HepG2 (cell line): Measurements from ENCODE around the gene GMFB. TPM values are rescaled to one million over a fixed set of nuclear protein-coding genes. Genes with fewer than 3 reads are reported as not detected.
A peak's percentile ranks its signal among the peaks of the same experiment; 100 is the strongest.
"Not testable (repeated sequence)": the region's sequence is repeated elsewhere in the genome, so short reads cannot be mapped to it uniquely, and the experiment has no call there.

ENCODE experiments used
- ATAC-seq: fragments of 200-7000 bp; cut with Tn5 transposase; 3 replicates; pipeline ENCODE4 v1.9.1; 2020; ENCODE audit warnings: mild to moderate bottlenecking, moderate library complexity
- BruUV-seq: library from RNA; stranded (reverse); fragments of 400-500 nt; replicated peaks from 2 replicates; lab custom pipeline; 2021; lab: Mats Ljungman, UMichigan
- CTCF ChIA-PET: fragments of 300-600 bp; formaldehyde crosslinking; extraction: SDS; loops from one replicate; lab custom pipeline; 2021; ENCODE audit warnings: low total read pairs, inconsistent platforms, low intra/inter-chr PET ratio; lab: Yijun Ruan, JAX
- POLR2A ChIA-PET: fragments of 350-600 bp; sonication (Branson Sonifier 250); formaldehyde crosslinking; loops from one replicate; lab custom pipeline; 2020; ENCODE audit warnings: antibody characterized with exemption, inconsistent platforms; lab: Yijun Ruan, JAX
- DNase-seq: peaks from one replicate; pipeline ENCODE4 v3.0.0-alpha.2; 2015; ENCODE audit warnings: low spot score
- FAIRE-seq: peaks from 3 replicates; lab custom pipeline; 2011; peaks lifted over from hg19 to GRCh38; lab: Jason Lieb, UNC
- H2AFZ ChIP-seq: one replicate; pipeline ENCODE4 v1.6.1; 2011; ENCODE audit warnings: low read length, inconsistent platforms
- H3K27ac ChIP-seq: fragments of 300-600 bp; 3 replicates; pipeline ENCODE4 v1.8.0; 2011; ENCODE audit warnings: mixed run types, mild to moderate bottlenecking, mixed read lengths, low read length, inconsistent platforms; ENCODE audit not compliant: insufficient read depth; ENCODE audit errors: extremely low read length
- H3K27me3 ChIP-seq, 2 experiments: fragments of 200-600 bp in 1 of 2; 2 replicates in 1 of 2; 3 replicates in 1 of 2; pipeline versions ENCODE4 v1.6.0 to v1.8.0; 2011; ENCODE audit warnings: low read length in 2 of 2, mild to moderate bottlenecking in 2 of 2, moderate library complexity in 2 of 2, inconsistent platforms in 1 of 2; ENCODE audit not compliant: insufficient read depth in 2 of 2, control insufficient read depth in 1 of 2
- H3K36me3 ChIP-seq, 2 experiments: fragments of 200-600 bp in 1 of 2; replicated peaks in 1 of 2; 2 replicates in 1 of 2; 3 replicates in 1 of 2; pipeline versions ENCODE4 v1.5.1 to v1.8.0; 2011; ENCODE audit warnings: low read length in 2 of 2, inconsistent platforms in 1 of 2; ENCODE audit not compliant: insufficient read depth in 2 of 2, control insufficient read depth in 1 of 2
- H3K4me1 ChIP-seq: 2 replicates; pipeline ENCODE4 v1.5.1; 2012; ENCODE audit warnings: low read length, inconsistent platforms; ENCODE audit not compliant: insufficient read depth
- H3K4me2 ChIP-seq: 2 replicates; pipeline ENCODE4 v1.6.0; 2011; ENCODE audit warnings: low read depth, low read length, inconsistent platforms
- H3K4me3 ChIP-seq, 3 experiments: fragments of 200-600 bp in 1 of 3; sonication (generic), shearing (Covaris generic) in 1 of 3; replicated peaks in 1 of 3; 2 replicates each; pipeline ENCODE4 v1.5.1; 2011 to 2016; ENCODE audit warnings: low read length in 3 of 3, inconsistent platforms in 2 of 3, low read depth in 2 of 3, mild to moderate bottlenecking in 2 of 3, control low read depth in 1 of 3, mixed read lengths in 1 of 3; ENCODE audit not compliant: insufficient read depth in 1 of 3
- H3K79me2 ChIP-seq: one replicate; pipeline ENCODE4 v1.6.1; 2011; ENCODE audit warnings: low read length, inconsistent platforms; ENCODE audit not compliant: insufficient read depth
- H3K9ac ChIP-seq: 2 replicates; pipeline ENCODE4 v1.6.0; 2011; ENCODE audit warnings: mild to moderate bottlenecking, low read depth, low read length, inconsistent platforms; ENCODE audit not compliant: insufficient read depth
- H3K9me3 ChIP-seq: 2 replicates; pipeline ENCODE4 v1.5.1; 2012; ENCODE audit warnings: mild to moderate bottlenecking, low read length
- H4K20me1 ChIP-seq: 2 replicates; pipeline ENCODE4 v1.6.0; 2011; ENCODE audit warnings: inconsistent platforms, mild to moderate bottlenecking, low read length, moderate library complexity; ENCODE audit not compliant: insufficient read depth
- ATF7 ChIP-seq, 2 experiments: fragments of 450-650 bp in 1 of 2; sonication (generic) in 1 of 2; formaldehyde crosslinking in 1 of 2; IDR thresholded peaks; 2 replicates each; pipeline versions ENCODE4 v1.4.0 to v1.6.1; 2016 to 2020; ENCODE audit warnings: antibody characterized with exemption in 1 of 2, mild to moderate bottlenecking in 1 of 2, missing genetic modification reagents in 1 of 2
- BCL6 ChIP-seq: IDR thresholded peaks from 2 replicates; pipeline ENCODE4 v1.6.1; 2016; ENCODE audit warnings: missing genetic modification reagents, missing compliant biosample characterization
- ELF3 ChIP-seq: IDR thresholded peaks from 2 replicates; pipeline ENCODE4 v1.6.1; 2016; ENCODE audit warnings: missing genetic modification reagents, missing compliant biosample characterization
- HNF4A ChIP-seq: sonication (generic); formaldehyde crosslinking; IDR thresholded peaks from 2 replicates; pipeline ENCODE4 v1.4.0; 2020; ENCODE audit warnings: missing genetic modification reagents
- HNF4G ChIP-seq, 2 experiments: sonication (generic) in 1 of 2; formaldehyde crosslinking in 1 of 2; IDR thresholded peaks; 2 replicates each; pipeline versions ENCODE4 v1.4.0 to v1.6.1; 2011 to 2020; ENCODE audit warnings: borderline replicate concordance in 2 of 2, low read depth in 2 of 2, mild to moderate bottlenecking in 2 of 2, low read length in 1 of 2, missing genetic modification reagents in 1 of 2, moderate library complexity in 1 of 2
- NR2F6 ChIP-seq, 2 experiments: IDR thresholded peaks; 2 replicates each; pipeline ENCODE4 v1.6.1; 2016; ENCODE audit warnings: antibody characterized with exemption in 1 of 2, mild to moderate bottlenecking in 1 of 2
- PAXIP1 ChIP-seq: sonication (generic); formaldehyde crosslinking; conservative IDR thresholded peaks from 2 replicates; pipeline ENCODE4 v1.4.0; 2020; ENCODE audit warnings: mild to moderate bottlenecking, missing genetic modification reagents, moderate library complexity
- PPARG ChIP-seq: conservative IDR thresholded peaks from 2 replicates; pipeline ENCODE4 v1.6.1; 2016; ENCODE audit warnings: missing biosample characterization, missing genetic modification reagents
- RXRB ChIP-seq: IDR thresholded peaks from 2 replicates; pipeline ENCODE4 v1.6.1; 2016; ENCODE audit warnings: borderline replicate concordance, missing genetic modification reagents, missing compliant biosample characterization
- SOX6 ChIP-seq, 2 experiments: fragments of 450-650 bp in 1 of 2; sonication (generic) in 1 of 2; formaldehyde crosslinking in 1 of 2; IDR thresholded peaks; 2 replicates each; pipeline versions ENCODE4 v1.4.0 to v1.6.1; 2017 to 2020; ENCODE audit warnings: antibody characterized with exemption in 1 of 2, mild to moderate bottlenecking in 1 of 2, missing genetic modification reagents in 1 of 2
- ZMYM4 ChIP-seq: sonication (generic); formaldehyde crosslinking; IDR thresholded peaks from 2 replicates; pipeline ENCODE4 v1.8.1; 2023; ENCODE audit warnings: mild to moderate bottlenecking, missing genetic modification reagents
- ZNF644 ChIP-seq: IDR thresholded peaks from 2 replicates; pipeline ENCODE4 v1.6.1; 2016; ENCODE audit warnings: low read depth
- in situ Hi-C: cut with HindIII; loops from 2 replicates; pipeline ENCODE4 v1.10.0; 2017; ENCODE audit warnings: low pct_unique_long_range_greater_than_20kb; ENCODE audit not compliant: extremely low pct_ligation_motif_present
- intact Hi-C: fragments of 100-400 bp; cut with micrococcal nuclease; formaldehyde crosslinking; loops from one replicate; pipeline ENCODE4 v1.10.0; 2022; ENCODE audit not compliant: unreplicated experiment
- polyA plus RNA-seq, 8 experiments: library from polyadenylated mRNA; depleted of rRNA in 3 of 8; stranded (reverse) in 7 of 8; unstranded in 1 of 8; fragments of >200 nt; fragmentation: Illumina TruSeq in 4 of 8; extraction: Trizol in 4 of 8; gene quantifications; 2 replicates each; pipeline versions ENCODE4 v1.2.1 to v1.2.3, GENCODE V29; 2011 to 2016; ENCODE audit warnings: low read depth in 4 of 8, missing spikeins in 1 of 8, mixed read lengths in 1 of 8; ENCODE audit not compliant: insufficient read depth in 1 of 8
- total RNA-seq, 5 experiments: library from RNA; depleted of rRNA; stranded (reverse); fragments of >200 nt; fragmentation: Illumina TruSeq; extraction: Trizol; gene quantifications; 2 replicates each; pipeline ENCODE4 v1.2.3, GENCODE V29; 2016; ENCODE audit warnings: low read depth in 1 of 5

GMFB gene
- total and polyA plus RNA-seq, 2 of the 13 experiments (the other 11 are each of a cell fraction or from before 2014, with no cell fraction given) = 17.3 to 68.2 TPM

- CTCF ChIA-PET; FAIRE-seq; H3K79me2 ChIP-seq; H3K27me3 ChIP-seq; ATAC-seq; H4K20me1 ChIP-seq; BruUV-seq; H3K4me3 ChIP-seq; H3K9ac ChIP-seq; H2AFZ ChIP-seq; intact Hi-C loops; H3K36me3 ChIP-seq; in situ Hi-C loops; TF ChIP-seq ATF7 (CRISPR knock-in tag; IDR thresholded peaks at IDR 0.05); NR2F6 (CRISPR knock-in tag; IDR thresholded peaks at IDR 0.05); HNF4G (CRISPR knock-in tag; IDR thresholded peaks at IDR 0.05; ENCODE audit: borderline replicate concordance, low read depth); SOX6 (IDR thresholded peaks at IDR 0.05): not testable (repeated sequence)
- DNase-seq = peak; percentile 24
- Histone ChIP-seq H3K9me3 (peaks cover 16% of the 10 kb centered on the region), H3K4me1 (peaks cover 30% of the 10 kb centered on the region), H3K4me2 (0 out of 2 replicates have a peak overlapping the region, but pooled peaks have one; percentile 37), H3K27ac (peak overlapping the region; percentile 26)
- TF ChIP-seq HNF4A (CRISPR knock-in tag) (peak; percentile 60), ELF3 (CRISPR knock-in tag) (0 out of 2 replicates have a peak, but pooled peaks have one; percentile 17), ZMYM4 (CRISPR knock-in tag) (peak; percentile 21; the same call in 1 of the 2 replicates), RXRB (peak; percentile 44), ATF7 (IDR thresholded peaks at IDR 0.05) (peak; percentile 42; the same call in 1 of the 2 replicates), BCL6 (CRISPR knock-in tag) (0 out of 2 replicates have a peak, but pooled peaks have one; percentile 12), NR2F6 (IDR thresholded peaks at IDR 0.05) (0 out of 2 replicates have a peak, but pooled peaks have one; percentile 34), PAXIP1 (CRISPR knock-in tag) (peak; percentile 50; the same call in 1 of the 2 replicates), HNF4G (IDR thresholded peaks at IDR 0.05; ENCODE audit: borderline replicate concordance, low read depth, low read length) (0 out of 2 replicates have a peak, but pooled peaks have one; percentile 29), PPARG (CRISPR knock-in tag) (peak; percentile 74), ZNF644 (CRISPR knock-in tag) (0 out of 2 replicates have a peak, but pooled peaks have one; percentile 44), SOX6 (CRISPR knock-in tag; IDR thresholded peaks at IDR 0.05) (peak; percentile 13; the same call in 1 of the 2 replicates)
- POLR2A ChIA-PET = interaction anchor here (0.9 to 1.0 kb wide), 3 partner anchors 30 to 105 kb away, joined by 3 read pairs; no protein-coding TSS in a partner anchor
Measured at GRCh38 chr14:54458536-54458935, 30.2 kb downstream of the GMFB start.
